Ovary (tissue), 9 donors: ENCODE data around the gene LRRC27. TPM values are rescaled to one million over a fixed set of nuclear protein-coding genes. Genes with fewer than 3 reads are reported as not detected.
A peak's percentile ranks its signal among the peaks of the same experiment; 100 is the strongest.

Source experiments
- DNase-seq, 5 donors: peaks; one replicate each; pipeline ENCODE4 v3.0.0-alpha.2; 2019 to 2020
- H3K27ac ChIP-seq, 2 donors: fragments of 200-600 bp; one replicate each; pipeline versions ENCODE4 v1.5.1 to v1.8.0; 2019 to 2022
- H3K27me3 ChIP-seq: fragments of 200-600 bp; one replicate; pipeline ENCODE4 v1.8.0; 2022
- H3K36me3 ChIP-seq: fragments of 200-600 bp; sonication (generic); one replicate; pipeline ENCODE4 v1.5.1; 2019
- H3K4me1 ChIP-seq: one replicate; pipeline ENCODE4 v1.8.1; 2013; ENCODE audit warnings: mild to moderate bottlenecking, moderate library complexity; ENCODE audit not compliant: insufficient read depth
- H3K4me3 ChIP-seq: fragments of 200-600 bp; sonication (generic); one replicate; pipeline ENCODE4 v1.5.1; 2017
- H3K9me3 ChIP-seq, 2 donors: fragments of 200-600 bp in 1 of 2; sonication (generic) in 1 of 2; one replicate each; pipeline versions ENCODE4 v1.5.1 to v1.8.1; 2013 to 2019; ENCODE audit warnings: mild to moderate bottlenecking in 1 of 2, moderate library complexity in 1 of 2
- CTCF ChIP-seq, 3 donors: fragments of 450-650 bp in 2 of 3; fragments of 200-600 bp in 1 of 3; IDR thresholded peaks; one replicate each; pipeline versions ENCODE4 v1.5.1 to v1.8.0; 2016 to 2022; ENCODE audit warnings: antibody characterized with exemption in 3 of 3, mild to moderate bottlenecking in 1 of 3
- EP300 ChIP-seq: sonication (generic); formaldehyde crosslinking; IDR thresholded peaks from one replicate; pipeline ENCODE4 v1.6.1; 2017; ENCODE audit warnings: antibody characterized with exemption
- POLR2A ChIP-seq: fragments of 450-650 bp; IDR thresholded peaks from one replicate; pipeline ENCODE4 v1.6.1; 2017; ENCODE audit warnings: antibody characterized with exemption, mild to moderate bottlenecking, moderate library complexity
- WGBS, 3 donors: extraction: QIAGEN DNeasy Blood & Tissue Kit in 1 of 3; methylation state at CpG; one replicate each; pipeline versions ENCODE4 v1.1.5 to v1.1.7; 2013 to 2017; 5-methylcytosine and 5-hydroxymethylcytosine counted together
- intact Hi-C, 4 donors: fragments of 100-400 bp; cut with DNase I; formaldehyde crosslinking; loops; one replicate each; pipeline versions ENCODE4 v1.11.0 to v1.15.1; 2022 to 2023
- polyA plus RNA-seq, 2 donors: library from polyadenylated mRNA; stranded (reverse); fragments of 200-250 nt in 1 of 2; fragments of 350-450 nt in 1 of 2; fragmentation: Illumina TruSeq in 1 of 2; extraction: RNeasy Lipid Tissue Mini Kit (QIAGEN cat#74804) in 1 of 2; gene quantifications; one replicate each; pipeline ENCODE4 v1.2.3, GENCODE V29; 2013 to 2014
- total RNA-seq, 7 donors: library from RNA; depleted of rRNA in 2 of 7; stranded (reverse); fragments of >200 nt in 2 of 7; fragmentation: NEBNext Ultra II Directional in 3 of 7; extraction: Animal tissue kit (Norgen Biotek cat#: 25700) in 3 of 7; gene quantifications; one replicate each; pipeline versions ENCODE4 v1.1.0 to v1.2.4, GENCODE V29; 2016 to 2023
- donor health status: DM: no; HTN: no; CAD: no; lungs with moderate emphysema.
- donor health status: DM: no; HTN: no; CAD: no.
- donor health status: Bipolar disorder and iron deficiency.
- donor health status: DM: yes; HTN: yes; CAD: no.
- donor health status: DM: no; HTN: no; CAD: no.
- donor health status: DM: yes; HTN: yes; CAD: no.

LRRC27 gene
- total and polyA plus RNA-seq, 9 donors = 7.4 to 12.3 (median 9.3) TPM

GRCh38 chr10:132421847-132422751, 90.1 kb downstream of the LRRC27 start:
- H3K4me1 ChIP-seq = peaks cover 18% of the 10 kb centered on the region
- 79 to 80% (median 79%) methylated on average over 30 of the region's 30 CpGs for WGBS, 3 donors
- intact Hi-C loops = no loop called here
- H3K27me3 ChIP-seq = no peaks in the 10 kb centered on the region
- H3K9me3 ChIP-seq = no peaks in the 10 kb centered on the region
- no peaks in the 10 kb centered on the region for H3K36me3 ChIP-seq
- H3K4me3 ChIP-seq = no peak overlapping the region
- DNase-seq = no peak
- peak overlapping the region; percentile 60 to 91 for H3K27ac ChIP-seq
- TF ChIP-seq POLR2A = no peak
- no peak for TF ChIP-seq CTCF (IDR thresholded peaks at IDR 0.05)
- no peak for TF ChIP-seq EP300

GRCh38 chr10:132422903-132423825, 91.2 kb downstream of the LRRC27 start:
- Histone ChIP-seq H3K27me3 (no peaks in the 10 kb centered on the region), H3K4me3 (no peak overlapping the region), H3K27ac (peak overlapping the region in 1 of 2 donors; percentile 91), H3K36me3 (no peaks in the 10 kb centered on the region), H3K9me3 (no peaks in the 10 kb centered on the region), H3K4me1 (peaks cover 18% of the 10 kb centered on the region)
- DNase-seq = no peak
- intact Hi-C loops = no loop called here
- TF ChIP-seq EP300 (no peak), CTCF (IDR thresholded peaks at IDR 0.05) (no peak), POLR2A (no peak)
- WGBS, 3 donors = 87 to 88% (median 87%) methylated on average over 26 of the region's 26 CpGs

- Histone ChIP-seq H3K4me3 (no peak overlapping the region), H3K36me3 (no peaks in the 10 kb centered on the region), H3K9me3 (no peaks in the 10 kb centered on the region), H3K27me3 (no peaks in the 10 kb centered on the region), H3K27ac (no peak overlapping the region), H3K4me1 (peaks cover 15% of the 10 kb centered on the region)
- DNase-seq = no peak
- WGBS, 3 donors = 90 to 93% (median 91%) methylated on average over 14 to 21 of the region's 21 CpGs
- no peak for TF ChIP-seq EP300
- TF ChIP-seq CTCF (IDR thresholded peaks at IDR 0.05) = no peak
- TF ChIP-seq POLR2A = no peak
- intact Hi-C loops = no loop called here
Observed at GRCh38 chr10:132423966-132424861, 92.2 kb downstream of the LRRC27 start.
